A673 (cell line): ENCODE data around the gene LAMB4. TPM values are rescaled to one million over a fixed set of nuclear protein-coding genes. Genes with fewer than 3 reads are reported as not detected.

Experiments used
- BruUV-seq: library from RNA; stranded (reverse); fragments of 400-500 nt; replicated peaks from 2 replicates; lab custom pipeline; 2021; lab: Mats Ljungman, UMichigan
- CTCF ChIA-PET: fragments of 300-600 bp; sonication (Branson Sonifier 250); formaldehyde crosslinking; loops from one replicate; lab custom pipeline; 2022; ENCODE audit warnings: antibody characterized with exemption; lab: Charles Lee
- POLR2A ChIA-PET: fragments of 300-600 bp; sonication (Branson Sonifier 250); formaldehyde crosslinking; loops from one replicate; lab custom pipeline; 2022; ENCODE audit warnings: antibody characterized with exemption; ENCODE audit not compliant: low non-redundant PET; lab: Charles Lee
- DNase-seq: peaks from one replicate; pipeline ENCODE4 v3.0.0-alpha.2; 2015; ENCODE audit warnings: low spot score
- H3K27ac ChIP-seq: fragments of 200-600 bp; sonication (generic); 2 replicates; pipeline ENCODE4 v1.5.1; 2016; ENCODE audit warnings: mixed run types, low read depth, mild to moderate bottlenecking, mixed read lengths, antibody characterized with exemption, low read length; ENCODE audit not compliant: poor library complexity, severe bottlenecking
- H3K27me3 ChIP-seq: fragments of 200-600 bp; sonication (generic); replicated peaks from 2 replicates; pipeline ENCODE4 v1.6.1; 2017; ENCODE audit warnings: mixed run types, low read depth, mild to moderate bottlenecking, mixed read lengths, antibody characterized with exemption, low read length; ENCODE audit not compliant: insufficient read depth, poor library complexity
- H3K36me3 ChIP-seq: fragments of 200-600 bp; sonication (generic); 2 replicates; pipeline ENCODE4 v1.6.1; 2016; ENCODE audit warnings: mixed run types, mild to moderate bottlenecking, mixed read lengths, antibody characterized with exemption, low read length; ENCODE audit not compliant: insufficient read depth, poor library complexity, severe bottlenecking
- H3K4me1 ChIP-seq: fragments of 200-600 bp; sonication (generic); 2 replicates; pipeline ENCODE4 v1.6.1; 2017; ENCODE audit warnings: mixed run types, mild to moderate bottlenecking, mixed read lengths, antibody characterized with exemption, low read length; ENCODE audit not compliant: insufficient read depth, poor library complexity, severe bottlenecking
- H3K4me3 ChIP-seq: fragments of 200-600 bp; sonication (generic); 2 replicates; pipeline ENCODE4 v1.5.1; 2016; ENCODE audit warnings: low read depth, mixed run types, mild to moderate bottlenecking, mixed read lengths, low read length; ENCODE audit not compliant: poor library complexity, severe bottlenecking
- H3K9me3 ChIP-seq: fragments of 200-600 bp; sonication (generic); 2 replicates; pipeline ENCODE4 v1.6.1; 2016; ENCODE audit warnings: mixed run types, low read depth, mild to moderate bottlenecking, mixed read lengths, antibody characterized with exemption, low read length; ENCODE audit not compliant: poor library complexity, severe bottlenecking
- EZH2 ChIP-seq: fragments of 200-600 bp; sonication (generic); IDR thresholded peaks from 2 replicates; pipeline ENCODE4 v1.6.1; 2017; ENCODE audit warnings: borderline replicate concordance, low read depth, mild to moderate bottlenecking, mixed read lengths, antibody characterized with exemption, low read length; ENCODE audit not compliant: poor library complexity, severe bottlenecking
- intact Hi-C: fragments of 100-400 bp; cut with micrococcal nuclease; formaldehyde crosslinking; loops from one replicate; pipeline ENCODE4 v1.10.0; 2022; ENCODE audit not compliant: unreplicated experiment
- total RNA-seq: library from RNA; stranded (reverse); gene quantifications from 2 replicates; pipeline ENCODE4 v1.2.3, GENCODE V29; 2021
- TF ChIP-seq, protein P1 (sequence below): fragments of 300-800, 200-600 bp; sonication (generic); conservative IDR thresholded peaks from 2 replicates; pipeline ENCODE4 v1.5.1; 2017; ENCODE audit warnings: low read depth, mild to moderate bottlenecking, antibody characterized with exemption, low read length, moderate library complexity, mixed read lengths

LAMB4 gene
- total RNA-seq, 1 experiment from 2014 or later = 0.21 TPM

DNA sequence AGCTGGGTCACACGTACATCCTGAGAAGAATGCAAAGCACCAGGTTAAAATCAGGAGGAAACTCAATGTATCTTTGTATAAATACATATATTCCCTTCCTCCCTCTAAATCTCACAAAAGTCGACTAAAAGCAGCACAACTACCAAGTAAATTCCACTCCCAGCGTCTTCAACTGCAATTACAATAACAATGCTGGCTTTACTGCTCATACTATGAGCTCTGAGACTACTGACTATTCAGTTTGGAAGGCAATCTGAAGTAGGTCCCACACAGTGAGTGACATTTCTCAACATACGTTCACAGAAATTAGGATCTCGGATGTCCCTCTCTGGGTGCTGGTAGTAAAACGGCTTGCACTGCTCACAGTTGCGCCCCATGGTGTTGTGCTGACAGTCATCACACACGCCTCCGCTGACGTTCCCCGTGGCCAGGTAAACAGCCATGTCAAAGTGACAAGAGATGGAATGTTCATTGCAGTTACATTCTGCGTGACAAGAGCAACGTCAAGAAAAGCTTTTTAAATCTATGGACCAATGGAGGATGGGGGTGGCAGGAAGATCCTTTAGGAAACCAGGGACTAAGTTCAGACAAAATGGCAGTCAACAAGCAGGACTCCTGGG, 154.7 kb downstream of the LAMB4 start:
- Histone ChIP-seq H3K4me1 (peaks cover 24% of the 10 kb centered on the region), H3K4me3 (no peak overlapping the region), H3K27ac (no peak overlapping the region), H3K27me3 (no peaks in the 10 kb centered on the region), H3K9me3 (no peaks in the 10 kb centered on the region), H3K36me3 (peaks cover 76% of the 10 kb centered on the region)
- TF ChIP-seq, protein P1, sequence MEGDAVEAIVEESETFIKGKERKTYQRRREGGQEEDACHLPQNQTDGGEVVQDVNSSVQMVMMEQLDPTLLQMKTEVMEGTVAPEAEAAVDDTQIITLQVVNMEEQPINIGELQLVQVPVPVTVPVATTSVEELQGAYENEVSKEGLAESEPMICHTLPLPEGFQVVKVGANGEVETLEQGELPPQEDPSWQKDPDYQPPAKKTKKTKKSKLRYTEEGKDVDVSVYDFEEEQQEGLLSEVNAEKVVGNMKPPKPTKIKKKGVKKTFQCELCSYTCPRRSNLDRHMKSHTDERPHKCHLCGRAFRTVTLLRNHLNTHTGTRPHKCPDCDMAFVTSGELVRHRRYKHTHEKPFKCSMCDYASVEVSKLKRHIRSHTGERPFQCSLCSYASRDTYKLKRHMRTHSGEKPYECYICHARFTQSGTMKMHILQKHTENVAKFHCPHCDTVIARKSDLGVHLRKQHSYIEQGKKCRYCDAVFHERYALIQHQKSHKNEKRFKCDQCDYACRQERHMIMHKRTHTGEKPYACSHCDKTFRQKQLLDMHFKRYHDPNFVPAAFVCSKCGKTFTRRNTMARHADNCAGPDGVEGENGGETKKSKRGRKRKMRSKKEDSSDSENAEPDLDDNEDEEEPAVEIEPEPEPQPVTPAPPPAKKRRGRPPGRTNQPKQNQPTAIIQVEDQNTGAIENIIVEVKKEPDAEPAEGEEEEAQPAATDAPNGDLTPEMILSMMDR = no peak
- no peak for TF ChIP-seq EZH2
- CTCF ChIA-PET = no interaction called here
- POLR2A ChIA-PET = no interaction called here
- BruUV-seq = no TSS peak
- DNase-seq = no peak
- intact Hi-C loops = no loop called here

DNA sequence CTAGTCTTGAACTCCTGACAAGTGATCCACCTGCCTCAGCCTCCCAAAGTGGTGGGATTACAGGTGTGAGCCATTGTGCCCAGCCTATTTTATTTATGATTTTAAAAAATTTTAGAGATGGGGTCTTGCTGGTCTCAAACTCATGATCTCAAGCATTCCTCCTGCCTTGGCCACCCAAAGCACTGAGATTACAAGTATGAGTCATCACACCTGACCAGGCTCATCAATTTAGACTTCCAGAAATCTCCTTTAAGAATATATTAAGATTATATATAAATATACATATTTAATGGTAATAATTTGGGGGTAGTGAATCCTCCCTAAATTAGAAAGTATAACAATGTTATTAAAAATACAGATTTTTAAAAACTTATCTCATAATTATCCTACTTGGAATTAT, 156.3 kb downstream of the LAMB4 start:
- H3K27me3 ChIP-seq = no peaks in the 10 kb centered on the region
- intact Hi-C loops = no loop called here
- no TSS peak for BruUV-seq
- TF ChIP-seq, protein P1 = no peak
- ChIA-PET CTCF (no interaction called here), POLR2A (interaction anchor here (0.6 kb wide), 1 partner anchor 1018 kb away, joined by 12 read pairs; no protein-coding TSS in a partner anchor)
- DNase-seq = no peak
- peaks cover 24% of the 10 kb centered on the region for H3K4me1 ChIP-seq
- no peak overlapping the region for H3K27ac ChIP-seq
- H3K4me3 ChIP-seq = no peak overlapping the region
- H3K9me3 ChIP-seq = no peaks in the 10 kb centered on the region
- H3K36me3 ChIP-seq = peaks cover 68% of the 10 kb centered on the region

Other genes starting within 250 kb of the LAMB4 start
- gene DLD, start 239.2 kb downstream of the LAMB4 start, total RNA-seq = 121 and 124 TPM in 2 replicates
- 162 and 169 TPM in 2 replicates for gene LAMB1, start 127.2 kb downstream of the LAMB4 start, total RNA-seq